ENCODE data around the gene TMEM229A. TPM values are rescaled to one million over a fixed set of nuclear protein-coding genes. Genes with fewer than 3 reads are reported as not detected.

Gene TMEM229A
- total and polyA plus RNA-seq, 2 of the 8 experiments (the other 6 are each of a cell fraction or from before 2014, with no cell fraction given): 0.33 to 0.54 TPM

DNA sequence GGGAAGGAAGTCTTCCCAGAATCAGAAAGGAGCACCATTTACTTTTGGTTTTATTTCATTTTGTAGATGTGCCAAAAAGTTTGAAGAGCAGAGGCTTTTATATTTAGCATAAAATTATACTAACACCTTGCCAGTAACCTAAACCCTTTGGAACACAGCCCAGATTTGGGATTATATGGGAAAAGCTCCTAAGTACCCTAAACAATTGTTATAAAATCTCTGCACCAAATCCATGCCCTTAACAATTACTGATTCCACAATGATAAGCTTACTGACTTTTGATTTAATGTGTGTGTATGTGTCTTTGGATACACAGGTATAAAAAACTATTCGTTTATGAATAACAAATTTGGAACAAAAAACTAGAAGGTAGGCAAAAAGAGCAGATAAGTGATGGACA is 39.0 kb upstream of the TMEM229A start (continued):
- TF ChIP-seq CHD7 (IDR thresholded peaks at IDR 0.05; ENCODE audit: insufficient replicate concordance, low read length): no peak
- no peak for TF ChIP-seq RFX5 (IDR thresholded peaks at IDR 0.05; ENCODE audit: borderline replicate concordance, low read depth, low read length)
- no peak for TF ChIP-seq CTCF (IDR thresholded peaks at IDR 0.05; ENCODE audit: control extremely low read depth in 1 of 3, insufficient read depth in 1 of 3, low read depth in 1 of 3, low read length in 3 of 3)
- no peak for TF ChIP-seq TCF12 (IDR thresholded peaks at IDR 0.05; ENCODE audit: low read depth, low read length)
- no peak for TF ChIP-seq SRF (IDR thresholded peaks at IDR 0.05; ENCODE audit: low read depth, low read length)
- no peak for TF ChIP-seq BCL11A (IDR thresholded peaks at IDR 0.05; ENCODE audit: low read depth in 2 of 2, low read length in 2 of 2)
